NOMO-1 treated with DMSO at 0.1 percent for 48 hours (cell line): ENCODE data around the gene RS1.

ENCODE experiments used
- DNase-seq: peaks from one replicate; lab custom pipeline; 2025; ENCODE audit not compliant: unreplicated experiment; lab: John Stamatoyannopoulos, UW

The RS1 gene

DNA sequence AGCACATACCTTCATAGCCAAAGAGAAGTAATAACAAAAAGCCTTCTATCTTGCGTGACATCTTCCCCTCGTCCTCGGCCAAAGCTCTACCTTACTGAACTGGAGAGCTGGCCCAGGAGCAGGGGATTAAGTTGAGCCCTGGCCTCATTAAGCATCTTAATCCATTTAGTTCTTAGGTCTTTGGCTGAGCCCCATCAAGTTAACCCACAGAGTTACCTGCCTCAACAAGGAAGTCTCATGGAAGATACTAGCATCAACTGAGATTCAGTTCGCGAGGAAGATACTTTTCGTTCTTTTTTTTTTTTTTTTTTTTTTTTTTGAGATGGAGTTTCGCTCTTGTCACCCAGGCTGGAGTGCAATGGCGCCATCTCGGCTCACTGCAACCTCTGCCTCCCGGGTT lies at the start of gene RS1:
Gene RS1 (minus strand): TSS at position 101 of the 400 bp plus-strand sequence. CDS start 40 bp downstream, at position 61.
- no peak for DNase-seq

GRCh38 chrX:18719852-18720251 lies 47.9 kb upstream of the RS1 start:
- DNase-seq: no peak

GRCh38 chrX:18714910-18715309 lies 43.0 kb upstream of the RS1 start:
- DNase-seq: no peak

DNA sequence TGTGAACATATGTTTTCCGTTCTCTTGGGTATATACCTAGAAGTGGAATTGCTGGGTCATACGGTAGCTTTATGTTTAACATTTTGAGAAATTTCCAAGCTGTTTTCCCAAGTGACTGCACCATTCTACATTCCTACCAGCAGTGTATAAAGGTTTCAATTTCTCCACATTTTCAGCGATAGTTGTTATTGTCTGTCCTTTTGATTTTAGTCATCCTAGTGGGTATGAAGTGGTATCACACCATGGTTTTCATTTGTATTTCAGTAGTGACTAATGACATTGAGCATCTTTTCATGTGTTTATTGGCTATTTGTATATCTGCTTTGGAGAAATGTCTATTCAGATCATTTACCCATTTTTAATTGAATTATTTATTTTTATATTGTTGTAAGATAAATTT lies 37.9 kb upstream of the RS1 start:
- no peak for DNase-seq

GRCh38 chrX:18707426-18708049 lies 35.6 kb upstream of the RS1 start, which contains the start of gene PPEF1:
Gene PPEF1 (plus strand): TSS chrX:18707645. CDS start chrX:18707781, 136 bp downstream.
- DNase-seq: no peak

- no peak for DNase-seq
Measured at GRCh38 chrX:18702362-18703195, 30.7 kb upstream of the RS1 start.

GRCh38 chrX:18701621-18702361 lies 29.9 kb upstream of the RS1 start:
- no peak for DNase-seq

DNA sequence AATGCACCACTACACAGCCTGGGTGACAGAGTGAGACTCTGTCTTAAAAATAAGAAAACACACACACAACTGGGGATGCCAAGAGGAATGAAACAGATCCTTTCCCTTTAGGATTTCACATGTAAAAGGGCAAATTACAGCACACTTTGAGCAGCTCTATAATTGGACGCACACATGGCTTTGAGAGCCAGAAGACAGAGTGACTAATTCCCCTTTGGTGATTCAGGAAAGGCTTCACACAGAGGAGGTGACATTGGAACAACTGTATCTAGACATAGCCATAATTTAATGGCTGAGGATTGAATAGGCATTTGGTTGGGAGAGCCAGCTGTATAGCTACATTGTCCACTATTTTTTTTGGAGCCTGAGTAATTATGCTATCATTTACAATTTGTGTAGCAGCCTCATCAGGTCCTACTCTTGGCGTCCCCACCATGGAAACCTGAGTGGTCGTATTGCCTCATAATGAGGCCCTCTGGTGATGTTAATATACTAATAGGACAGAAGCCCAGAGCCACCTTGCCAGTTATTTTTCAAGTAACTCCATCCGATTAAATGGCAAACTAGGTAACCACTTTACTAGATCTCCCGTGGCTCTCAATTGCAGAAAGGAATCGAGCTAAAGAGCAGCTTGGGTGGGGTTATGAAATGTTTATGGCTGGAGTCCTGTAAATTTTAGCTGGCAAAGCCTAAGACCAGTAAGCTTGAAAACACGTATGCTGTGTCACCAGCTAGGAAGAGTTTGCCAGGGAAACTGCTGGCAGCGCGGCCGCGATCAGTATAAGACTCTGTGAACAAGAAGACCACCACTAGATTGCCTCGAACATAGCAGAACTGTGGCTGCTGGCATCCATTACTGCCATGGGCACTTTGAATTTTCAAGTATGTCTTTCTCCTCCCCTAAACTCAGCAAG lies 27.1 kb upstream of the RS1 start:
- no peak for DNase-seq

DNA sequence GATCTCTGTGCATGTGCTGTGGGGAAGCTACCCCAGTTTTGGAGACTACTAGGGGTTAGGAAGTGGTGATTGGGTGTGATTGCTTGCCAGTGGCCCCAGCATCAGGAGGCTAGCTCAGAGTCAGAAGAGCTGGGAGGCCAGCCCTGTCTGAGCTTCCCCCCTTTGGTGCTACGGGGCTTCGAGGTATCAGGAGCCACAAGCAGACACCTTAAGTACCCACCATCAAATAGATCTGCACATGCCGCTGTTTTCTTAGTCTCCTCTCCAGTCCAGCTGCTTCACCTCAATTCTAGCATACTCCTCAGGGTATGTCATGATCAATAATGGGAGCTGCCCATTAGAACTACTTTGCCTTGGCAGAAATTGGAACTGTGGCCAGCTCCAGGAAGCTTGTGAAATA lies 24.7 kb upstream of the RS1 start:
- no peak for DNase-seq

GRCh38 chrX:18692541-18692940 lies 20.6 kb upstream of the RS1 start:
- DNase-seq: no peak

GRCh38 chrX:18691431-18691830 lies 19.5 kb upstream of the RS1 start:
- DNase-seq: no peak

- peak; percentile 84 for DNase-seq
Measured at GRCh38 chrX:18687856-18688495, 16.1 kb upstream of the RS1 start.

- DNase-seq: no peak
Measured at GRCh38 chrX:18682979-18683387, 11.1 kb upstream of the RS1 start.

- DNase-seq: no peak
Measured at GRCh38 chrX:18681996-18682395, 10.1 kb upstream of the RS1 start.

GRCh38 chrX:18677161-18677869 lies 5.4 kb upstream of the RS1 start:
- DNase-seq: peak; percentile 13

- no peak for DNase-seq
Measured at GRCh38 chrX:18676470-18676869, 4.6 kb upstream of the RS1 start.

GRCh38 chrX:18676050-18676449 lies 4.1 kb upstream of the RS1 start:
- DNase-seq: no peak

DNA sequence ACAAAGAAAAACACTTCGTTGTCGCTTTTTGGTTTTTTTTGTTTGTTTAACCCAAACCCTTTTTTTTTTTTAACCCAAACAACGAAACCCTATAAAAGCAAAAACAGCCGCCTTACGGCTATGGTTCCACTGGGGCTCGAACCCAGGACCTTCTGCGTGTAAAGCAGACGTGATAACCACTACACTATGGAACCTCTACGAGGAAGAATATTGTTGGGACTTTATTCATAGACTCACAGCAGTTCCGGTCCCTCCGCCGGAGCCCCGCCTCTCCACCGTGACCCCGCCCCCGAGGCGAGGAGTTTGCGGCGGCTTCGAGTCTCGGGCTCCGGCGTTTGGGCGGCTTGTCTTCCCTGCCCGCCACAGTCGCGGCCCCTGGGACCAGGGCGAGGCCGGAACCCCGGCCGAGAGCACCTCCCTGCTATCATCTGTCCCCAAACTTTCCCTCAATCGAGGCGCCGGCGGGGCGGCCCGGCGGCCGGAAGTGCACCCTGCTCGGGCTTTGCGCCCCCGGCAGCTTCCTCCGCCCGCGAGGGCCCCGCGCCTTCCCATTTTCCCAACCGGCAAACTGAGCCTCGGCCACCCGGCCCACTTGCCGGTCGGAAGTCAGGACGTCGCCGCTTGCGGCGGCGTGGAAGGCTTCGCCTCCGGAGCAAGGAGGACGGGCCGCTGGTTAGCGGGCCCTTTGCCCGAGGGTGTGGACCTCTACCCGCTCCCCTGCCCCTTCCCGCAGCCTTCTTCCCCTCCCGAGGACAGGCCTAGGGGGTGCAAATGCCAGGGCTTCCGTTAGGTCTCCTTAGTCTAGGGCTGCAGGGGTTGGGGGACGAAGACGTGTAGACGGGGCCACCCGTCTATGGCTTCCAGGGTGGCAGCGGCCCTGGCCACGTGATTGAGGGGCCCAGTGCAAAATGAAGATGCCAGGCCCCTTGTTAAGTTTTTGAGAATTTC lies 3.2 kb upstream of the RS1 start:
- peak; percentile 54 for DNase-seq

- no peak for DNase-seq
Measured at GRCh38 chrX:18674417-18674787, 2.5 kb upstream of the RS1 start.
